ENCODE results near the gene PRKCA.

DNA sequence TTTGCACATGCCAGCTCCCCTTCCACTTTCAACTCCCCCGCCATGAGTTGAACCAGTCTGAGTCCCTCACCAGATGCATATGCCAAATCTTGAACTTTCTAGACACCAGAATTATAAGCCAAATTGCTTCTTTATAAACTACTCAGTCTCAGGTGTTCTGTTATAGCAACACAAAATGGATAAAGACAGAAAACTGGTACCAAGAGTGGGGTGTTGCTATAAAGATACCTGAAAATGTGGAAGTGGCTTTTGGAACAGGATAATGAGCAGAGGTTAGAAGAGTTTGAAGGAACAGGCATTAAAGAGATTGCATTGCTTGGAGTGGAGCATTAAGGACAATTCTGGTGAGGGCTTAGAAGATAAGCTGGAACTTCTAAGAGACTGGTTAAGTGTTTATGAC is 515.3 kb downstream of the PRKCA start:
- no peak for TF ChIP-seq YY1 (IDR thresholded peaks at IDR 0.05; ENCODE audit: insufficient read depth, insufficient read length)
- no peak for TF ChIP-seq ZNF274 (IDR thresholded peaks at IDR 0.05; ENCODE audit: low read depth, low read length)

All from NT2/D1 (cell line).